Thyroid gland (tissue), 4 donors: ENCODE results near the gene ZNF443.
"Not testable (repeated sequence)": the region's sequence is repeated elsewhere in the genome, so short reads cannot be mapped to it uniquely, and the experiment has no call there.

Experiments used
- POLR2A ChIP-seq, 2 donors: fragments of 450-650 bp; IDR thresholded peaks; one replicate each; pipeline ENCODE4 v1.6.1; 2017; ENCODE audit warnings: antibody characterized with exemption in 2 of 2, mild to moderate bottlenecking in 2 of 2, moderate library complexity in 1 of 2
- TF ChIP-seq, protein P1 (sequence below), 6 experiments: fragments of 200-600 bp in 3 of 6; fragments of 450-650 bp in 3 of 6; sonication (generic) in 3 of 6; IDR thresholded peaks; one replicate each; pipeline ENCODE4 v1.5.1; 2016 to 2019; ENCODE audit warnings: antibody characterized with exemption in 6 of 6, mild to moderate bottlenecking in 2 of 6, inconsistent platforms in 1 of 6, moderate library complexity in 1 of 6

DNA sequence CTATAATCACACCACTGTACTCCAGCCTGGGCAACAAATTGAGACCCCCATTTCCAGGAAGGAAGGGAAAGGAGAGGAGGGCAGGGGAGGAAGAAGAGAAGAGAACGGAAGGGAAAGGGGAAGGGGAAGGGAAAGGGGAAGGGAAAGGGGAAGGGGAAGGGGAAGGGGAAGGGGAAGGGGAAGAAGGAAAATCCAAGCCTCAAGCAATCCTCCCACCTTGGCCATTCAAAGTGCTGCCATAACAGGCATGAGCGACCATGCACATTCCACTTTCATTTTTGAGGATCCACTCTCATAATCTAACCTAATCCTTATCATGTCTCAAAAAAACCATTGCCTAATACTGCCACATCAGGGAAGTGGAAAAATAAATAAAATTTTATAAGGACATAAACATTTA, 54.5 kb downstream of the ZNF443 start:
- TF ChIP-seq, protein P1, sequence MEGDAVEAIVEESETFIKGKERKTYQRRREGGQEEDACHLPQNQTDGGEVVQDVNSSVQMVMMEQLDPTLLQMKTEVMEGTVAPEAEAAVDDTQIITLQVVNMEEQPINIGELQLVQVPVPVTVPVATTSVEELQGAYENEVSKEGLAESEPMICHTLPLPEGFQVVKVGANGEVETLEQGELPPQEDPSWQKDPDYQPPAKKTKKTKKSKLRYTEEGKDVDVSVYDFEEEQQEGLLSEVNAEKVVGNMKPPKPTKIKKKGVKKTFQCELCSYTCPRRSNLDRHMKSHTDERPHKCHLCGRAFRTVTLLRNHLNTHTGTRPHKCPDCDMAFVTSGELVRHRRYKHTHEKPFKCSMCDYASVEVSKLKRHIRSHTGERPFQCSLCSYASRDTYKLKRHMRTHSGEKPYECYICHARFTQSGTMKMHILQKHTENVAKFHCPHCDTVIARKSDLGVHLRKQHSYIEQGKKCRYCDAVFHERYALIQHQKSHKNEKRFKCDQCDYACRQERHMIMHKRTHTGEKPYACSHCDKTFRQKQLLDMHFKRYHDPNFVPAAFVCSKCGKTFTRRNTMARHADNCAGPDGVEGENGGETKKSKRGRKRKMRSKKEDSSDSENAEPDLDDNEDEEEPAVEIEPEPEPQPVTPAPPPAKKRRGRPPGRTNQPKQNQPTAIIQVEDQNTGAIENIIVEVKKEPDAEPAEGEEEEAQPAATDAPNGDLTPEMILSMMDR (IDR thresholded peaks at IDR 0.05), result not testable (repeated sequence)
- TF ChIP-seq POLR2A (IDR thresholded peaks at IDR 0.05), result not testable (repeated sequence)
